Gastrocnemius medialis (tissue), 4 donors: ENCODE results near the gene ANGPTL8.

ENCODE experiments used
- CTCF ChIP-seq, 5 experiments: fragments of 450-650 bp in 3 of 5; fragments of 200-600 bp in 2 of 5; sonication (generic) in 2 of 5; IDR thresholded peaks in 4 of 5; conservative IDR thresholded peaks in 1 of 5; 1 replicate in 4 of 5; 2 replicates in 1 of 5; pipeline ENCODE4 v1.5.1; 2016 to 2019; ENCODE audit warnings: antibody characterized with exemption in 5 of 5, mild to moderate bottlenecking in 3 of 5, moderate library complexity in 3 of 5
- POLR2A ChIP-seq, 2 donors: fragments of 450-650 bp; IDR thresholded peaks; one replicate each; pipeline ENCODE4 v1.6.1; 2017; ENCODE audit warnings: antibody characterized with exemption in 2 of 2, mild to moderate bottlenecking in 2 of 2, moderate library complexity in 2 of 2

DNA sequence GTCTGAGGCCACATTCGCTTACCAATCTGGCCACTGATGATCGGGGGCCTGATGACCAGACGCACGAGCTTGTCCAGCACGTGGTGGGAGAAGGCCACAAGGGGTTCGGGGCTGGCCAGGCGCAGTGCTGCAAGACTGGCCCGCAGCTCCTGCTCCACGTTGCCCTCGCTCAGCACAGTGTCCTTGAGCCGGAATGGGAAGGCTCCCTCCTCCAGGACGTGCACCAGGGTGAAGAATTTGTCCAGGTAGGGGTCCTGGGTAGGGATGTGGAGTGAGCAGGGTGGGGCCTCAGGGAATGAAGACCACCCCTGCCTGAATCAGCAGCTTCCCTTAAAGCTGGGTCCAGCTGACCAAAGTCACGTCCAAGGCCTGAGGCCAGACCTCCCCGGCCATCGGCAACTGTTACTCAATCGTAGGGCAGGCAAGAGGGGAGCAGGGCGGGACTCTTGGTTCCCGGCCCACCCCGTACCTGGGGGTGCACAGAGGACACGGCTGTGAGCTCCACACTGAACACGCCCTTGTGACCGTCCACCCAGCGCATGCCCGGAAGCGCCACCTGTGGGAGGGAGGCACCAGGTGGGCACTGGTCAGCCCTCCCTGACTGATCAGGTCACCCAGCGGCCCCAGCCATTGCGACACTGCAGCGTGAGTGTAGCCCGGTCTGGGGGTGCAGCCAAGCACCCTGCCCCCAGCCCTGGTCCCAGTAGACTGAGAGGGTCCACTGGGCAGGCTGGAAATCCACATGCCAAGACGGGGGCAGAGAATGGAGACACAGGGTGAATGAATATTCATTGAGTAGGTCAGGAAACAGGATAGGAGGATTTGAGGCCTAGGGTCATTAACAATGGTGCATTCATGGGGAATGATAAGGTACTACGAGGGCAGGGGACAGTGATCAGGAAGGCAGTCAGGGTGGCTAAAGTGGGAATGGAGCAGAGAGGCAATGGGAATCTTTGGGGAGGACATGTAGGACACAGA lies 2.8 kb upstream of the ANGPTL8 start:
- TF ChIP-seq POLR2A (IDR thresholded peaks at IDR 0.05): no peak
- no peak for TF ChIP-seq CTCF (IDR thresholded peaks at IDR 0.05 in 4 of 5, conservative IDR thresholded peaks at IDR 0.05 in 1 of 5)
